Chondrocyte (in vitro differentiated cells): ENCODE data around the gene LRRC49. TPM values are rescaled to one million over a fixed set of nuclear protein-coding genes. Genes with fewer than 3 reads are reported as not detected.

Experiments used
- DNase-seq: peaks from one replicate; pipeline ENCODE4 v3.0.0; 2021; ENCODE audit warnings: mixed read lengths, low spot score
- H3K27ac Mint-ChIP-seq: one replicate; pipeline ENCODE4 v1.8.0; 2021; ENCODE audit warnings: mild to moderate bottlenecking, moderate library complexity, mixed read lengths; ENCODE audit not compliant: unreplicated experiment
- H3K27me3 Mint-ChIP-seq: 2 replicates; pipeline ENCODE4 v1.8.0; 2021; ENCODE audit warnings: low read depth, mixed read lengths
- H3K36me3 Mint-ChIP-seq: 2 replicates; pipeline ENCODE4 v1.8.0; 2021; ENCODE audit warnings: low read depth, mixed read lengths
- H3K4me1 Mint-ChIP-seq: 2 replicates; pipeline ENCODE4 v1.8.0; 2021; ENCODE audit warnings: low read depth, mild to moderate bottlenecking, mixed read lengths
- H3K4me3 Mint-ChIP-seq: one replicate; pipeline ENCODE4 v1.8.0; 2021; ENCODE audit warnings: mild to moderate bottlenecking, moderate library complexity, mixed read lengths; ENCODE audit not compliant: unreplicated experiment
- H3K9me3 Mint-ChIP-seq: 2 replicates; pipeline ENCODE4 v1.8.0; 2021; ENCODE audit warnings: low read depth, mixed read lengths
- total RNA-seq: library from RNA; stranded (reverse); gene quantifications from 3 replicates; pipeline ENCODE4 v1.2.1, GENCODE V29; 2021
- TF ChIP-seq, protein P1 (sequence below): fragments of 200-600 bp; sonication (generic); IDR thresholded peaks from 2 replicates; pipeline ENCODE4 v1.5.0; 2021; ENCODE audit warnings: antibody characterized with exemption, mild to moderate bottlenecking, moderate library complexity

The LRRC49 gene
- total RNA-seq, 1 donor from 2014 or later = 8.8 TPM

GRCh38 chr15:71055461-71055860 lies 162.8 kb downstream of the LRRC49 start:
- no peak overlapping the region for H3K27ac Mint-ChIP-seq
- peaks cover 9% of the 10 kb centered on the region for H3K9me3 Mint-ChIP-seq
- no peak for DNase-seq
- H3K36me3 Mint-ChIP-seq = peaks cover 2% of the 10 kb centered on the region
- no peaks in the 10 kb centered on the region for H3K27me3 Mint-ChIP-seq
- TF ChIP-seq, protein P1, sequence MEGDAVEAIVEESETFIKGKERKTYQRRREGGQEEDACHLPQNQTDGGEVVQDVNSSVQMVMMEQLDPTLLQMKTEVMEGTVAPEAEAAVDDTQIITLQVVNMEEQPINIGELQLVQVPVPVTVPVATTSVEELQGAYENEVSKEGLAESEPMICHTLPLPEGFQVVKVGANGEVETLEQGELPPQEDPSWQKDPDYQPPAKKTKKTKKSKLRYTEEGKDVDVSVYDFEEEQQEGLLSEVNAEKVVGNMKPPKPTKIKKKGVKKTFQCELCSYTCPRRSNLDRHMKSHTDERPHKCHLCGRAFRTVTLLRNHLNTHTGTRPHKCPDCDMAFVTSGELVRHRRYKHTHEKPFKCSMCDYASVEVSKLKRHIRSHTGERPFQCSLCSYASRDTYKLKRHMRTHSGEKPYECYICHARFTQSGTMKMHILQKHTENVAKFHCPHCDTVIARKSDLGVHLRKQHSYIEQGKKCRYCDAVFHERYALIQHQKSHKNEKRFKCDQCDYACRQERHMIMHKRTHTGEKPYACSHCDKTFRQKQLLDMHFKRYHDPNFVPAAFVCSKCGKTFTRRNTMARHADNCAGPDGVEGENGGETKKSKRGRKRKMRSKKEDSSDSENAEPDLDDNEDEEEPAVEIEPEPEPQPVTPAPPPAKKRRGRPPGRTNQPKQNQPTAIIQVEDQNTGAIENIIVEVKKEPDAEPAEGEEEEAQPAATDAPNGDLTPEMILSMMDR = no peak
- peaks cover 31% of the 10 kb centered on the region for H3K4me1 Mint-ChIP-seq
- no peak overlapping the region for H3K4me3 Mint-ChIP-seq

GRCh38 chr15:71056111-71056510 lies 163.5 kb downstream of the LRRC49 start:
- DNase-seq = no peak
- no peak overlapping the region for H3K27ac Mint-ChIP-seq

GRCh38 chr15:71057143-71057542 lies 164.5 kb downstream of the LRRC49 start:
- peaks cover 15% of the 10 kb centered on the region for H3K9me3 Mint-ChIP-seq
- peaks cover 3% of the 10 kb centered on the region for H3K36me3 Mint-ChIP-seq
- no peak for DNase-seq
- peaks cover 25% of the 10 kb centered on the region for H3K4me1 Mint-ChIP-seq
- no peak overlapping the region for H3K27ac Mint-ChIP-seq
- H3K27me3 Mint-ChIP-seq = no peaks in the 10 kb centered on the region
- TF ChIP-seq, protein P1 = no peak
- H3K4me3 Mint-ChIP-seq = no peak overlapping the region

More at GRCh38 chr15:71056111-71056510, 163.5 kb downstream of the LRRC49 start:
- peaks cover 31% of the 10 kb centered on the region for H3K4me1 Mint-ChIP-seq
- no peak overlapping the region for H3K4me3 Mint-ChIP-seq
- TF ChIP-seq, protein P1 = no peak
- peaks cover 2% of the 10 kb centered on the region for H3K36me3 Mint-ChIP-seq
- H3K27me3 Mint-ChIP-seq = no peaks in the 10 kb centered on the region
- H3K9me3 Mint-ChIP-seq = peaks cover 9% of the 10 kb centered on the region

DNA sequence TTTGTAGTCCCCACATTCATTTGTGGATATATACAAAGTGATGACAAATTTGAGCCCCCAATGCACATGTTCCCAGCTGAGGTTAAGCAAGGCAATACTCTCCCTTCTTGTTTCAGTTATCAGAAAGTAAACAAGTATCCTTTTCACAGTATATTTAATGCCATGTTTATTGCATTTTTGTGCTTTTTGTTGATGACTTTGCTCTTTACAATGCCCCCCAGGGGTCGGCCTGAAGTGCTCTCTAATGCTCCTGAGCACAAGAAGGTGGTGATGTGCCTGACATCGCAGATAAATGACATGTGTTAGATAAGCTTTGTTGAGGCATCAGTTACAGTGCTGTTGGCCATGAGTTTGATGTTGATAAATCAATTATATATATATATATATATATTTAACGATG lies 165.0 kb downstream of the LRRC49 start:
- peaks cover 21% of the 10 kb centered on the region for H3K4me1 Mint-ChIP-seq
- peaks cover 3% of the 10 kb centered on the region for H3K36me3 Mint-ChIP-seq

GRCh38 chr15:71060983-71061382 lies 168.4 kb downstream of the LRRC49 start:
- TF ChIP-seq, protein P1 = no peak
- Mint-ChIP-seq H3K4me1 (peaks cover under 1% of the 10 kb centered on the region), H3K27ac (no peak overlapping the region), H3K27me3 (no peaks in the 10 kb centered on the region), H3K36me3 (peaks cover 3% of the 10 kb centered on the region), H3K9me3 (peaks cover 15% of the 10 kb centered on the region), H3K4me3 (no peak overlapping the region)
- DNase-seq = no peak

More for the DNA sequence above, 165.0 kb downstream of the LRRC49 start:
- Mint-ChIP-seq H3K9me3 (peaks cover 15% of the 10 kb centered on the region), H3K27me3 (no peaks in the 10 kb centered on the region), H3K4me3 (no peak overlapping the region), H3K27ac (no peak overlapping the region)
- TF ChIP-seq, protein P1 = no peak
- no peak for DNase-seq
